ENCODE data around the gene MB.

Gene MB

GRCh38 chr22:35614404-35614803, 2.7 kb downstream of the MB start:
- TF ChIP-seq FOXP2 (optimal IDR thresholded peaks at IDR 0.05; ENCODE audit: borderline replicate concordance, extremely low read depth, extremely low read length, insufficient read depth) (no peak), POLR2AphosphoS5 (IDR thresholded peaks at IDR 0.05; ENCODE audit: low read depth, low read length) (no peak), TAF1 (IDR thresholded peaks at IDR 0.05; ENCODE audit: borderline replicate concordance, insufficient read depth, low read length) (no peak), SIN3A (IDR thresholded peaks at IDR 0.05; ENCODE audit: borderline replicate concordance, insufficient read depth, low read length) (no peak)

- TF ChIP-seq POLR2AphosphoS5 (IDR thresholded peaks at IDR 0.05; ENCODE audit: low read depth, low read length): no peak
- TF ChIP-seq FOXP2 (optimal IDR thresholded peaks at IDR 0.05; ENCODE audit: borderline replicate concordance, extremely low read depth, extremely low read length, insufficient read depth): no peak
- TF ChIP-seq TAF1 (IDR thresholded peaks at IDR 0.05; ENCODE audit: borderline replicate concordance, insufficient read depth, low read length): no peak
- TF ChIP-seq REST (IDR thresholded peaks at IDR 0.05; ENCODE audit: insufficient read depth in 1 of 2, low read depth in 2 of 2, low read length in 2 of 2): no peak
- TF ChIP-seq SIN3A (IDR thresholded peaks at IDR 0.05; ENCODE audit: borderline replicate concordance, insufficient read depth, low read length): no peak
Observed at GRCh38 chr22:35612903-35613302, 4.2 kb downstream of the MB start.

- TF ChIP-seq TAF1 (IDR thresholded peaks at IDR 0.05; ENCODE audit: borderline replicate concordance, insufficient read depth, low read length): no peak
- TF ChIP-seq SIN3A (IDR thresholded peaks at IDR 0.05; ENCODE audit: borderline replicate concordance, insufficient read depth, low read length): no peak
- no peak for TF ChIP-seq FOXP2 (optimal IDR thresholded peaks at IDR 0.05; ENCODE audit: borderline replicate concordance, extremely low read depth, extremely low read length, insufficient read depth)
- no peak for TF ChIP-seq REST (IDR thresholded peaks at IDR 0.05; ENCODE audit: insufficient read depth in 1 of 2, low read depth in 2 of 2, low read length in 2 of 2)
- no peak for TF ChIP-seq POLR2AphosphoS5 (IDR thresholded peaks at IDR 0.05; ENCODE audit: low read depth, low read length)
Observed at GRCh38 chr22:35611891-35612576, 5.1 kb downstream of the MB start.

GRCh38 chr22:35611200-35611890, 5.8 kb downstream of the MB start:
- TF ChIP-seq SIN3A (IDR thresholded peaks at IDR 0.05; ENCODE audit: borderline replicate concordance, insufficient read depth, low read length) (no peak), REST (IDR thresholded peaks at IDR 0.05; ENCODE audit: insufficient read depth in 1 of 2, low read depth in 2 of 2, low read length in 2 of 2) (no peak), POLR2AphosphoS5 (IDR thresholded peaks at IDR 0.05; ENCODE audit: low read depth, low read length) (no peak), FOXP2 (optimal IDR thresholded peaks at IDR 0.05; ENCODE audit: borderline replicate concordance, extremely low read depth, extremely low read length, insufficient read depth) (no peak), TAF1 (IDR thresholded peaks at IDR 0.05; ENCODE audit: borderline replicate concordance, insufficient read depth, low read length) (no peak)

GRCh38 chr22:35610741-35611140, 6.4 kb downstream of the MB start:
- TF ChIP-seq TAF1 (IDR thresholded peaks at IDR 0.05; ENCODE audit: borderline replicate concordance, insufficient read depth, low read length) (no peak), FOXP2 (optimal IDR thresholded peaks at IDR 0.05; ENCODE audit: borderline replicate concordance, extremely low read depth, extremely low read length, insufficient read depth) (no peak)

GRCh38 chr22:35609761-35610160, 7.4 kb downstream of the MB start:
- TF ChIP-seq REST (IDR thresholded peaks at IDR 0.05; ENCODE audit: insufficient read depth in 1 of 2, low read depth in 2 of 2, low read length in 2 of 2): no peak
- TF ChIP-seq POLR2AphosphoS5 (IDR thresholded peaks at IDR 0.05; ENCODE audit: low read depth, low read length): no peak
- no peak for TF ChIP-seq TAF1 (IDR thresholded peaks at IDR 0.05; ENCODE audit: borderline replicate concordance, insufficient read depth, low read length)
- no peak for TF ChIP-seq SIN3A (IDR thresholded peaks at IDR 0.05; ENCODE audit: borderline replicate concordance, insufficient read depth, low read length)
